ENCODE measurements around the gene GYS1. TPM values are rescaled to one million over a fixed set of nuclear protein-coding genes. Genes with fewer than 3 reads are reported as not detected.
"Not testable (repeated sequence)": the region's sequence is repeated elsewhere in the genome, so short reads cannot be mapped to it uniquely, and the experiment has no call there.

GYS1 gene
- polyA plus RNA-seq, 1 donor from 2014 or later: 12.9 TPM

GRCh38 chr19:49042177-49042576 lies 49.1 kb upstream of the GYS1 start:
- H3K27ac ChIP-seq (ENCODE audit: low read length): no peak overlapping the region
- no peaks in the 10 kb centered on the region for H3K79me2 ChIP-seq (replicated peaks; ENCODE audit: insufficient read depth, low read length)
- no peaks in the 10 kb centered on the region for H3F3A ChIP-seq (ENCODE audit: insufficient read depth, low read length, poor library complexity, severe bottlenecking)
- H3K4me3 ChIP-seq (ENCODE audit: low read length): no peak overlapping the region
- H2AFZ ChIP-seq (ENCODE audit: low read depth, low read length): no peak overlapping the region
- no peaks in the 10 kb centered on the region for H3K9me3 ChIP-seq (ENCODE audit: low read length)
- H3K9ac ChIP-seq (ENCODE audit: low read length): no peak overlapping the region
- H3K4me2 ChIP-seq (ENCODE audit: low read length): no peak overlapping the region
- no peaks in the 10 kb centered on the region for H3K27me3 ChIP-seq (ENCODE audit: insufficient read depth, low read depth, low read length)
- H3K9me2 ChIP-seq (ENCODE audit: insufficient read depth, low read length): no peaks in the 10 kb centered on the region
- TF ChIP-seq TAF1 (IDR thresholded peaks at IDR 0.05; ENCODE audit: low read depth): no peak
- TF ChIP-seq RAD21 (conservative IDR thresholded peaks at IDR 0.05): no peak
- no peak for TF ChIP-seq REST (IDR thresholded peaks at IDR 0.05; ENCODE audit: borderline replicate concordance)
- no peak for TF ChIP-seq MXI1 (conservative IDR thresholded peaks at IDR 0.05; ENCODE audit: poor library complexity, severe bottlenecking)
- TF ChIP-seq EP300 (conservative IDR thresholded peaks at IDR 0.05; ENCODE audit: poor library complexity, severe bottlenecking): no peak
- TF ChIP-seq SMC3 (conservative IDR thresholded peaks at IDR 0.05; ENCODE audit: poor library complexity): no peak
- TF ChIP-seq POLR2AphosphoS5 (IDR thresholded peaks at IDR 0.05): no peak
- TF ChIP-seq EZH2 (IDR thresholded peaks at IDR 0.05; ENCODE audit: borderline replicate concordance, insufficient read depth, low read length, poor library complexity, severe bottlenecking): no peak
- TF ChIP-seq CTCF (IDR thresholded peaks at IDR 0.05; ENCODE audit: poor library complexity, severe bottlenecking): no peak
- no peaks in the 10 kb centered on the region for H3K36me3 ChIP-seq (ENCODE audit: insufficient read depth, low read length)
- H4K20me1 ChIP-seq (ENCODE audit: insufficient read depth): no peaks in the 10 kb centered on the region

GRCh38 chr19:49039736-49040135 lies 46.6 kb upstream of the GYS1 start:
- not testable (repeated sequence) for H3K36me3 ChIP-seq (ENCODE audit: insufficient read depth, low read length); H3K9me2 ChIP-seq (ENCODE audit: insufficient read depth, low read length); H3K27me3 ChIP-seq (ENCODE audit: insufficient read depth, low read depth, low read length); H2AFZ ChIP-seq (ENCODE audit: low read depth, low read length); H3F3A ChIP-seq (ENCODE audit: insufficient read depth, low read length, poor library complexity, severe bottlenecking); H3K4me3 ChIP-seq (ENCODE audit: low read length); H3K4me2 ChIP-seq (ENCODE audit: low read length); H3K79me2 ChIP-seq (replicated peaks; ENCODE audit: insufficient read depth, low read length); H3K27ac ChIP-seq (ENCODE audit: low read length); H3K9me3 ChIP-seq (ENCODE audit: low read length); H4K20me1 ChIP-seq (ENCODE audit: insufficient read depth); H3K9ac ChIP-seq (ENCODE audit: low read length)

- not testable (repeated sequence) for H3K9me2 ChIP-seq (ENCODE audit: insufficient read depth, low read length); H3K27me3 ChIP-seq (ENCODE audit: insufficient read depth, low read depth, low read length); H3F3A ChIP-seq (ENCODE audit: insufficient read depth, low read length, poor library complexity, severe bottlenecking); H3K9ac ChIP-seq (ENCODE audit: low read length); H3K36me3 ChIP-seq (ENCODE audit: insufficient read depth, low read length); H3K4me2 ChIP-seq (ENCODE audit: low read length); H4K20me1 ChIP-seq (ENCODE audit: insufficient read depth); H3K9me3 ChIP-seq (ENCODE audit: low read length); H3K27ac ChIP-seq (ENCODE audit: low read length); H3K4me3 ChIP-seq (ENCODE audit: low read length); H3K79me2 ChIP-seq (replicated peaks; ENCODE audit: insufficient read depth, low read length); H2AFZ ChIP-seq (ENCODE audit: low read depth, low read length)
Measured at GRCh38 chr19:49038557-49039276, 45.6 kb upstream of the GYS1 start.

GRCh38 chr19:49038111-49038510 lies 45.0 kb upstream of the GYS1 start:
- H3K27me3 ChIP-seq (ENCODE audit: insufficient read depth, low read depth, low read length); H3K36me3 ChIP-seq (ENCODE audit: insufficient read depth, low read length); H4K20me1 ChIP-seq (ENCODE audit: insufficient read depth); H3K4me3 ChIP-seq (ENCODE audit: low read length); H2AFZ ChIP-seq (ENCODE audit: low read depth, low read length); H3K9me3 ChIP-seq (ENCODE audit: low read length); H3K9ac ChIP-seq (ENCODE audit: low read length); H3K79me2 ChIP-seq (replicated peaks; ENCODE audit: insufficient read depth, low read length); H3F3A ChIP-seq (ENCODE audit: insufficient read depth, low read length, poor library complexity, severe bottlenecking); H3K9me2 ChIP-seq (ENCODE audit: insufficient read depth, low read length); H3K27ac ChIP-seq (ENCODE audit: low read length); H3K4me2 ChIP-seq (ENCODE audit: low read length): not testable (repeated sequence)

GRCh38 chr19:49036815-49037214 lies 43.7 kb upstream of the GYS1 start, which contains the start of gene CGB1:
TSS of gene CGB1 (minus strand) at chr19:49036895. CDS start at chr19:49036711, 184 bp downstream.
- not testable (repeated sequence) for H3K9me3 ChIP-seq (ENCODE audit: low read length); H3K4me3 ChIP-seq (ENCODE audit: low read length); H3F3A ChIP-seq (ENCODE audit: insufficient read depth, low read length, poor library complexity, severe bottlenecking); H3K36me3 ChIP-seq (ENCODE audit: insufficient read depth, low read length); H3K27me3 ChIP-seq (ENCODE audit: insufficient read depth, low read depth, low read length); H3K9ac ChIP-seq (ENCODE audit: low read length); H3K79me2 ChIP-seq (replicated peaks; ENCODE audit: insufficient read depth, low read length); H2AFZ ChIP-seq (ENCODE audit: low read depth, low read length); H3K4me2 ChIP-seq (ENCODE audit: low read length); H3K9me2 ChIP-seq (ENCODE audit: insufficient read depth, low read length); H4K20me1 ChIP-seq (ENCODE audit: insufficient read depth); H3K27ac ChIP-seq (ENCODE audit: low read length)
